A549 (cell line): ENCODE data around the gene GNL1. TPM values are rescaled to one million over a fixed set of nuclear protein-coding genes. Genes with fewer than 3 reads are reported as not detected.
"Not testable (repeated sequence)": the region's sequence is repeated elsewhere in the genome, so short reads cannot be mapped to it uniquely, and the experiment has no call there.

ENCODE experiments used
- ATAC-seq, 2 experiments: fragments of 200-7000 bp in 1 of 2; fragments of >200 bp in 1 of 2; cut with Nextera tagmentation in 1 of 2; cut with Tn5 transposase in 1 of 2; 3 replicates each; pipeline versions ENCODE4 v1.8.0 to v1.9.1; 2018 to 2020; ENCODE audit warnings: mild to moderate bottlenecking in 1 of 2, moderate library complexity in 1 of 2
- CTCF ChIA-PET: fragments of 300-600 bp; sonication (Branson Sonifier 250); formaldehyde crosslinking; extraction: SDS; loops from one replicate; lab custom pipeline; 2021; ENCODE audit warnings: antibody characterized with exemption, inconsistent platforms; lab: Yijun Ruan, JAX
- POLR2A ChIA-PET: fragments of 350-600 bp; formaldehyde crosslinking; extraction: SDS; loops from one replicate; lab custom pipeline; 2021; ENCODE audit warnings: antibody characterized with exemption, inconsistent platforms; lab: Yijun Ruan, JAX
- DNase-seq, 2 experiments: peaks; one replicate each; pipeline versions ENCODE4 v3.0.0 to v3.0.0-alpha.2; 2011 to 2016; ENCODE audit warnings: low read depth in 1 of 2, low spot score in 1 of 2
- FAIRE-seq: peaks from 2 replicates; lab custom pipeline; 2011; peaks lifted over from hg19 to GRCh38; lab: Jason Lieb, UNC
- H3K27ac ChIP-seq, 2 experiments: fragments of >200 bp; sonication (Bioruptor Twin); formaldehyde crosslinking; 3 replicates each; pipeline ENCODE4 v1.5.1; 2016 to 2017
- H3K4me1 ChIP-seq: fragments of >200 bp; sonication (Bioruptor Twin); formaldehyde crosslinking; 3 replicates; pipeline ENCODE4 v1.6.1; 2016
- H3K4me2 ChIP-seq: fragments of >200 bp; sonication (Bioruptor Twin); formaldehyde crosslinking; 3 replicates; pipeline ENCODE4 v1.6.1; 2016
- H3K4me3 ChIP-seq: fragments of >200 bp; sonication (Bioruptor Twin); formaldehyde crosslinking; 3 replicates; pipeline ENCODE4 v1.5.1; 2016
- H3K9me3 ChIP-seq: fragments of >200 bp; sonication (Bioruptor Twin); formaldehyde crosslinking; 3 replicates; pipeline ENCODE4 v1.6.1; 2016
- FOXS1 ChIP-seq: fragments of 250-450 bp; sonication (Bioruptor Pico); IDR thresholded peaks from 2 replicates; pipeline ENCODE4 v1.5.0; 2020; ENCODE audit warnings: mild to moderate bottlenecking, moderate library complexity
- HOXB5 ChIP-seq: fragments of 250-450 bp; sonication (Bioruptor Pico); IDR thresholded peaks from 2 replicates; pipeline ENCODE4 v1.5.0; 2020; ENCODE audit warnings: mild to moderate bottlenecking, moderate library complexity
- JUNB ChIP-seq: fragments of >200 bp; sonication (Bioruptor Twin); formaldehyde crosslinking; IDR thresholded peaks from 2 replicates; pipeline ENCODE4 v1.6.1; 2016
- NFE2L2 ChIP-seq: fragments of 150-350 bp; conservative IDR thresholded peaks from 2 replicates; pipeline ENCODE4 v1.6.1; 2014; ENCODE audit warnings: low read length
- RFX5 ChIP-seq: fragments of 450-650 bp; IDR thresholded peaks from 2 replicates; pipeline ENCODE4 v1.7.1; 2014; ENCODE audit warnings: antibody characterized with exemption, mild to moderate bottlenecking, moderate library complexity
- WGBS: methylation state at CpG from one replicate; pipeline ENCODE4 v1.1.6; 2017; ENCODE audit errors: missing lambda C conversion rate; 5-methylcytosine and 5-hydroxymethylcytosine counted together
- polyA plus RNA-seq, 4 experiments: library from polyadenylated mRNA; depleted of rRNA in 3 of 4; stranded (reverse); fragments of >200 nt; fragmentation: RNase III in 1 of 4; extraction: RNeasy Plus Mini Kit Qiagen cat#74134 plus additional on column Dnase treatment in 1 of 4; gene quantifications; 2 replicates in 3 of 4; 3 replicates in 1 of 4; pipeline ENCODE4 v1.2.3, GENCODE V29; 2011 to 2017
- TF ChIP-seq, protein P1 (sequence below): fragments of >200 bp; sonication (Bioruptor Twin); formaldehyde crosslinking; IDR thresholded peaks from 3 replicates; pipeline ENCODE4 v1.6.1; 2016

Gene GNL1
- polyA plus RNA-seq, 2 of the 4 experiments (the other 2 are of a cell fraction), result 18.5 to 27.2 TPM

DNA sequence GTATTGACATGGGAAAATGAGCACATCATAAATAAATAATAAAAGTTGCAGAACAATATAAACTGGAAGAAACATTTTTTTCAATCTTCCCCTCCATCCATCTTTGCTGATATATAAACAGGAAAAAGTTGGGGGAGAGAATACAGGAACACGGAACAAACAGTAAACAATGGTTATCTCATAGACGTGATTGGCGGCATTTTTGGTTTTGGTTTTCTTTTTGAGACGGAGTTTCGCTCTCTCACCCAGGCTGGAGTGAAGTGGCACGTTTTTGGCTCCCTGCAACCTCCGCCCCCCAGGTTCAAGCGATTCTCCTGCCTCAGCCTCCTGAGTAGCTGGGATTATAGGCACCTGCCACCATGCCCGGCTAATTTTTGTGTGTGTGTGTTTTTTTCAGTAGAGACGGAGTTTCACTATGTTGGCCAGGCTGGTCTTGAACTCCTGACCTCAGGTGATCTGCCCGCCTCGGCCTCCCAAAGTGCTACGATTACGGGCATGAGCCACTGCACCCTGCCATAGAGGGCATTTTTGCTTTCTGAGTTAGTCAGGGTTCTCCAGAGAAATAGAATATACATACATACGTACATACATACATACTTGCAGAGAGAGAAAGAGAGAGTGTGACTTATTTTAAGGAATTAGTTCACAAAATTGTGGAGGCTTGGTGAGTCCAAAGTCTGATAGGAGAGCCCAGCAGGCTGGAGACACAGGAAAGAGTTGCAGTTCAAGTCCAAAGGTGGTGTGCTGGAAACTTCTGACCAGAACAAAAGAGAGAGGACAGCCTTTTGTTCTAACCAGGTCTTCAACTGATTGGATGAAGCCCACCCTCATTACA is 22.6 kb downstream of the GNL1 start:
- Histone ChIP-seq H3K4me3 (no peak overlapping the region), H3K9me3 (no peaks in the 10 kb centered on the region), H3K4me2 (no peak overlapping the region), H3K27ac (no peak overlapping the region), H3K4me1 (no peaks in the 10 kb centered on the region)
- ATAC-seq (no peak), FAIRE-seq (no peak), DNase-seq (no peak)
- CTCF ChIA-PET, result interaction anchor here (0.7 to 9.8 kb wide), 5 partner anchors 9 to 49 kb away, joined by 5 to 117 read pairs (median 17); no protein-coding TSS in a partner anchor
- TF ChIP-seq, protein P1, sequence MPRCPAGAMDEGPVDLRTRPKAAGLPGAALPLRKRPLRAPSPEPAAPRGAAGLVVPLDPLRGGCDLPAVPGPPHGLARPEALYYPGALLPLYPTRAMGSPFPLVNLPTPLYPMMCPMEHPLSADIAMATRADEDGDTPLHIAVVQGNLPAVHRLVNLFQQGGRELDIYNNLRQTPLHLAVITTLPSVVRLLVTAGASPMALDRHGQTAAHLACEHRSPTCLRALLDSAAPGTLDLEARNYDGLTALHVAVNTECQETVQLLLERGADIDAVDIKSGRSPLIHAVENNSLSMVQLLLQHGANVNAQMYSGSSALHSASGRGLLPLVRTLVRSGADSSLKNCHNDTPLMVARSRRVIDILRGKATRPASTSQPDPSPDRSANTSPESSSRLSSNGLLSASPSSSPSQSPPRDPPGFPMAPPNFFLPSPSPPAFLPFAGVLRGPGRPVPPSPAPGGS, result no peak
- TF ChIP-seq RFX5, result no peak
- WGBS, result 74% methylated on average over 15 of the region's 15 CpGs
- POLR2A ChIA-PET, result no interaction called here

DNA sequence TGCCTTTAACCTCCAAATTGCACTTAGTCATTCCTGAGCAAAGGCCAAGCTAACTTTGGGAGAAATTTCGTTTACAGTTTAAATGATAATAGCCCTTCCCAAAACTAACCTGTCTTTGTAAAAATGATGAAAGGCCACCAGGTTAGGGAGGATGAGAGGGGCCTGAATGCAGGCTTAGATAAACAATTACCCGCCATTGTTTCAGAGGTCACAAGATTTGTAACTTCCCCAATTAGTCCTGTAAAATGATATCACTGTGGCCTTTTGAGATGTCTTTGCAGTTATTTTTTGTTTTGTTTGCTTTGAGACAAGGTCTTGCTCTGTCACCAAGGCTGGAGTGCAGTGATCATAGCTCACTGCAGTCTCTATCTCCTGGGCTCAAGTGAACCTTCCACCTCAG is 26.3 kb downstream of the GNL1 start:
- ATAC-seq (no peak), DNase-seq (no peak), FAIRE-seq (no peak)
- ChIA-PET CTCF (interaction anchor here (0.8 to 9.8 kb wide), 6 partner anchors 9 to 45 kb away, joined by 3 to 117 read pairs (median 4); no protein-coding TSS in a partner anchor), POLR2A (no interaction called here)
- H3K27ac ChIP-seq, result no peak overlapping the region
- no peak for TF ChIP-seq HOXB5 (CRISPR knock-in tag)
- TF ChIP-seq FOXS1 (CRISPR knock-in tag), result no peak
- TF ChIP-seq NFE2L2, result no peak
- TF ChIP-seq JUNB, result no peak
- no peak overlapping the region for H3K4me3 ChIP-seq
- no peak overlapping the region for H3K4me2 ChIP-seq
- WGBS, result 55% methylated on average over 2 of the region's 2 CpGs
- H3K4me1 ChIP-seq, result peaks cover 5% of the 10 kb centered on the region; the same call in 2 of the 3 replicates
- no peaks in the 10 kb centered on the region for H3K9me3 ChIP-seq

DNA sequence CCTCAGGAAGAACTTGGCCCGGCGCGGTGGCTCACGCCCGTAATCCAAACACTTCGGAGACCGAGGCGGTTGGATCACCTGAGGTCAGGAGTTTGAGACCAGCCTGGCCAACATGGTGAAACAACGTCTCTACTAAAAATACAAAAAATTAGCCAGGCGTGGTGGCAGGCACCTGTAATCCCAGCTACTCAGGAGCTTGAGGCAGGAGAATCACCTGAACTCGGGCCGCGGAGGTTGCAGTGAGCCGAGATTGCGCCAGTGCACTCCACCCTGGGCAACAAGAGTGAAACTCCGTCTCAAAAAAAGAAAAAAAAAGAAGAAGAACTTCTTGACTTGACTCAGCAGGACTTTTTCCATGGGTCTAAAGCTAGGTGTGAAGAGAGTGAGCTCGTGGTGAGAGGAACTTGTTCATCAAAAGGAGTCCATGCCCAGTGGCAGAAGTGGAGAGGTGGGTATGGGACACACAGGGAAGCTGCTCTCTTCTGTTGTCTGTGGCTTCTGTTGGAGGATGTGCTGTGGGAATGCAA is 26.9 kb downstream of the GNL1 start:
- ATAC-seq, POLR2A ChIA-PET, H3K27ac ChIP-seq, H3K4me3 ChIP-seq, H3K4me1 ChIP-seq, DNase-seq, H3K9me3 ChIP-seq, FAIRE-seq, H3K4me2 ChIP-seq: not testable (repeated sequence)
- CTCF ChIA-PET, result interaction anchor here (0.9 to 9.8 kb wide), 4 partner anchors 8 to 45 kb away, joined by 3 to 117 read pairs (median 55); no protein-coding TSS in a partner anchor
- 90% methylated on average over 16 of the region's 17 CpGs for WGBS

DNA sequence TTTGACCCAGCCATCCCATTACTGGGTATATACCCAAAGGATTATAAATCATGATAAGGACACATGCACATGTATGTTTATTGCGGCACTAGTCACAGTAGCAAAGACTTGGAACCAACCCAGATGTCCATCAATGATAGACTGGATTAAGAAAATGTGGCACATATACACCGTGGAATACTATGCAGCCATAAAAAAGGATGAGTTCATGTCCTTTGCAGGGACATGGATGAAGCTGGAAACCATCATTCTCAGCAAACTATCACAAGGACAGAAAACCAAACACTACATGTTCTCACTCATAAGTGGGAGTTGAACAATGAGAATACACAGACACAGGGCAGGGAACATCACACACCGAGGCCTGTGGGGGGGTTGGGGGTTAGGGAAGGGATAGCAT is 29.8 kb downstream of the GNL1 start:
- H3K4me2 ChIP-seq, POLR2A ChIA-PET, H3K9me3 ChIP-seq, ATAC-seq, H3K27ac ChIP-seq, H3K4me3 ChIP-seq, FAIRE-seq, DNase-seq, H3K4me1 ChIP-seq: not testable (repeated sequence)
- CTCF ChIA-PET, result interaction anchor here (0.9 to 9.8 kb wide), 3 partner anchors 17 to 42 kb away, joined by 3 to 117 read pairs (median 107); no protein-coding TSS in a partner anchor
- 90% methylated on average over 3 of the region's 3 CpGs for WGBS

DNA sequence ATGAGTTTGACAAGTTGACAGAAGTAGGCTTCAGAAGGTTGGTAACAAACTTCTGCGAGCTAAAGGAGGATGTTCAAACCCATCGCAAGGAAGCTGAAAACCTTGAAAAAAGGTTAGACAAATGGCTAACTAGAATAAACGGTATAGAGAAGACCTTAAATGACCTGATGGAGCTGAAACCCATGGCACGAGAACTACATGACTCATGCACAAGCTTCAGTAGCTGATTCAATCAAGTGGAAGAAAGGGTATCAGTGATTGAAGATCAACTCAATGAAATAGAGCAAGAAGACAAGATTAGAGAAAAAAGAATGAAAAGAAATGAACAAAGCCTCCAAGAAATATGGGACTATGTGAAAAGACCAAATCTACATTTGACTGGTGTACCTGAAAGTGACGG is 34.3 kb downstream of the GNL1 start:
- ATAC-seq, H3K4me3 ChIP-seq, H3K4me1 ChIP-seq, H3K4me2 ChIP-seq, POLR2A ChIA-PET, DNase-seq, H3K9me3 ChIP-seq, H3K27ac ChIP-seq, FAIRE-seq: not testable (repeated sequence)
- WGBS, result 69% methylated on average over 5 of the region's 5 CpGs
- CTCF ChIA-PET, result interaction anchor here (1.5 to 2.8 kb wide), 4 partner anchors 10 to 40 kb away, joined by 4 to 10 read pairs (median 6); no protein-coding TSS in a partner anchor

DNA sequence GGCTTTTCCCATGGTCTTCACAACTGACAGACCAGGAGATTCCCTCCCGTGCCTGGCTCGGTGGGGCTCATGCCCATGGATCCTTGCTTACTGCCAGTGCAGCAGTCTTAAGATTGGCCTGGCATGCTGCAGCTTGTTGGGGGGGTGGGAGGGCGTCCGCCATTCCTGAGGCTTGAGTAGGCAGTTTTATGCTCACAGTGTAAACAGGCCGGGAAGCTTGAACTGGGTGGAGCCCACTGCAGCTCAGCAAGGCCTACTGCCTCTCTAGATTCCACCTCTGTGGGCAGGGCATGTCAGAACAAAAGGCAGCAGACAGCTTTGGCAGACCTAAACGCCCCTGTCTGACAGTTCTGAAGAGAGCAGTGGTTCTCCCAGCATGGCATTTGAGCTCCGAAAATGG is 35.2 kb downstream of the GNL1 start:
- DNase-seq, result peak in 1 of 2 experiments; percentile 55

More for the DNA sequence above, 35.2 kb downstream of the GNL1 start:
- FAIRE-seq, H3K4me3 ChIP-seq, H3K4me2 ChIP-seq, H3K4me1 ChIP-seq, POLR2A ChIA-PET, H3K9me3 ChIP-seq: not testable (repeated sequence)
- WGBS, result 0% methylated on average over 1 of the region's 7 CpGs
- CTCF ChIA-PET, result interaction anchor here (0.8 to 2.8 kb wide), 6 partner anchors 9 to 39 kb away, joined by 3 to 10 read pairs (median 5); no protein-coding TSS in a partner anchor
- peak overlapping the region in 1 of 2 experiments; percentile 24; a peak in 1 of 6 replicates for H3K27ac ChIP-seq
- ATAC-seq, result peak in 1 of 2 experiments; percentile 46; a peak in 3 of 6 replicates
